Effector CD4-positive, alpha-beta T cell (primary cell): ENCODE measurements around the gene DNAJC1.

Experiments used
- DNase-seq: peaks from one replicate; pipeline ENCODE4 v3.0.0-alpha.2; 2020

DNAJC1 gene

DNA sequence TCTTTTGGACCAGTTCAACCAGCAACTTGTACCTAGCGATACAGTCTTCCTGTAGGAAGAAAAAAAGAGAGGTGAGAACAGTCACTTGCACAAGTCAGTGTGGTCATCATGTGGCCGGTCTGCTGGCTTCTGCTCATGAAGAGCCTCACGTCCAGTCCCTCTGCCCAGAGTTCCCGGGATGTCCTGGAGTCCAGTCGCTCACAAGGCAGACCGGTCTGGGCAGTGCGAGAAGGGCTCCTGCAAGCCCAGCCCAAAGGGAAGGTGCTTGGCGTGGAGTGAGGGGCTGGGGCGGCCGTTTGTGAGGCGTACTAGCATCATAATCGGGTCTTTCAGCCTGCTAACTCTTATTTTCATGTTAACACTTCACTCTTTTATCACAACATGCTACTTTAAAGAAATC, 246.8 kb downstream of the DNAJC1 start:
- no peak for DNase-seq

DNA sequence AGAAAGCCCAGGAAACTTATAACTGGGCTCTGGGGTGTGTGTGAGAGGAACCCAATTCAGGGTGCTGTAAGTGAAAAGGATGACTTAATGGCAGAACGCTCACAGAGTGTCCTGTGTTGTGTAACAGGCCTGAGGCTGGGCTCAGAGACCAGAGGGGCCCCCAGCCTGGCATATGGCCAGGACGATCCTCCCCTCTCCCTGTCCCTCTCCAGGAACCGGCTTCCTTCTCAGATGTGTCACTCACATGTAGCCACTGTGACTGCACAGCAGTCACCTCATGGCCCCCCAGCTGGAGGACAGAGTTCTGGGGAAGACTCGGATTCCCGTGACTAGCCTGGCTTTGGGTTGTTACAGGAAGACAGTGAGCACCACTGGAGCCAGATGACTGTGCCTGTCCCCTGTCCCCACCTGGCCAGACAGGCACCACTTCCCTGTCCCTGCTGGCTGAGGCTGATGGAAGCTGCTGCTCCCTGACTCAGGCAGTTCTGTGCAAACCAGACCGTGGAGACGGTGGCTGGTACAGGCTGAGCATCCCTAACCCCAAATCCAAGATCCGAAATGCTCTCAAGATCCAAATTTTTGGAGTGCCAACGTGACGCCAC, 249.0 kb downstream of the DNAJC1 start:
- DNase-seq: no peak

DNA sequence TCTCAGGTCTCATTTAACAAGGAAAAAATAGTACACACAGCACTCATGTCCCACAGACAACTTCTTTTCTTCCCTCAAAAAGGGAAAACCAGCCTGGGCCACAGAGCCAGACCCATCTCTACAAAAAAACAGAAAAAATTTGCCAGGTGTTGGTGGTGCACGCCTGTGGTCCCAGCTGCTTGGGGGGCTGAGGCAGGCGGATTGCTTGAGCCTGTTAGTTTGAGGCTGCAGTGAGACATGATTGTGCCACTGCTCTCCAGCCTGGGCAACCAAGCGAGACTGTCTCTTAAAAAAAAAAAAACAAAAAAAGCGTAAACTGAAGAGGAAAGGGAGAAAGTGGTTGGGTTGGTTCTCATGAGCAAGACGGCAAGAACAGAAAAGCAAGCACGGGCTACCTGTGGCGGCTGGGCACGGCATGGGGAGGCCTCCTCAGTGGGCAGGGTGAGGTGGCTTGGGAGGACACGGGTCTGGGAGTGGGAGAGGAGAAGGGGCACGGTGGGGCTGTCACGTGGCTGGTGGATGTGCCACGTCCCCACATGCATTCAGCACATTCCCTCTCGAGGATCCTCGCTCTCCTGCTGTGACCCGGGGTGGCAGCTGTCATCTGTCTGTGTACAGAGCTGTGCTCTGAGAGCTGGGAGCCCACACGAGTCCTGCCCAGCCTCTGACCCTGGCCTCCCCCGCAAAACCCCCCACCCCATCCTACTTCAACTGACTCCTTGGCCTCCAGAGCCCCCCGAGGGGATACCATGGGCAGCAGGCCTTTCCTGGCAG, 249.8 kb downstream of the DNAJC1 start:
- DNase-seq: no peak

DNA sequence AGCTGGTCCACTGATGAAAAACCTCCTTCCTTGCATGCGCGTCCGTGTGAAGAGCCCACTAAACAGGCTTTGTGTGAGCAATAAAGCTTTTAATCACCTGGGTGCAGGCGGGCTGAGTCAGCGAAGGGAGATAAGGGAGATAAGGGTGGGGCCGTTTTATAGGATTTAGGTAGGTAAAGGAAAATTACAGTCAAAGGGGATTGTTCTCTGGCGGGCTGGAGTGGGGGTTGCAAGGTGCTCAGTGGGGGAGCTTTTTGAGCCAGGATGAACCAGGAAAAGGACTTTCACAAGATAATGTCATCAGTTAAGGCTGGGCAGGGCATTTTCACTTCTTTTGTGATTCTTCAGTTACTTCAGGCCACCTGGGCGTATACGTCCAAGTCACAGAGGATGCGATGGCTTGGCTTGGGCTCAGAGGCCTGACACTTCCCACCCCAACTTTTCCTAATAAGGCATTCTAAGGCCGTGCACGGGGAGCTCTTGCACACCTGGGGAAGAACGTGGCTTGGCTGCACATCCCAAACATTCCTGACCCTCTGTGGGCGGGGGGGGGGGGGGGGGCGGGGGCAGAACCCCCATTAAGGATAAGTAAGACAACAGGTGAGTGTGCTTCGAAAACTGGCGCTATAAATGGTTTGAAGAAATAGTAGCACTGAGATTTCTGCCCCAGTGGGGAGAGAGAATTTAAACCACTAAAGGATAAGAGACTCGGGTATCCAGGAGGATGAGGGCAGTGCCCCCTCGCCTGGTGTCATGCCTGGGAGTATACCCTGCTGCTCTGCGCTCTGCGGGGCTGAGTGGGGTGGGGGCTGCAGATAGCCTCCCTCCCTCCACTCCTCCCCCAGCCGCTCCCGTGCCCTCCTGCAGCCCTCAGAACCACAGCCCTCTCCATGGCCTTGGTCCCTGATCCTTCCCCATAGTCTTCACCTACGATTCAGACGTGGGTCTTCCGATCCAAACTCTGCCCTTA, 251.9 kb downstream of the DNAJC1 start:
- no peak for DNase-seq

DNA sequence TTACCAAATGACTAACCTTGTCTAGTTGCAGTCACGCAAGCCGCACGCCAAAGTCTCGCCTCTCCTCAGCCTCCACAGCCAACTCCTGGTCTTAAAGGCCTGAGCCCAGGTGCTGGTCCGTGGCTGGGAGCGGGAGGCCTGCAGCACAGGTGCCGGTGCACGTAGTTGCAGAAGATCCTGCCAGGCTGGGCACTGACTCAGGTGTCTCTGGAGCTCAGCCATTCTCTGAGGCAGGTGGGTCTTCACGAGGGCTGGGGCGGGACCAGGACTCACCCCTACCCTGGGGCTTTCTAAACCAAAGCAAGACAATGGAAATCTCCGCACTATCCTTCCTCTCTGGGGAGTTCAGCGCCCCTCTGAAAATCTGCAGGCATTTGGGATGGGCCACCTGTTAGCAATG, 253.1 kb downstream of the DNAJC1 start:
- DNase-seq: no peak

DNA sequence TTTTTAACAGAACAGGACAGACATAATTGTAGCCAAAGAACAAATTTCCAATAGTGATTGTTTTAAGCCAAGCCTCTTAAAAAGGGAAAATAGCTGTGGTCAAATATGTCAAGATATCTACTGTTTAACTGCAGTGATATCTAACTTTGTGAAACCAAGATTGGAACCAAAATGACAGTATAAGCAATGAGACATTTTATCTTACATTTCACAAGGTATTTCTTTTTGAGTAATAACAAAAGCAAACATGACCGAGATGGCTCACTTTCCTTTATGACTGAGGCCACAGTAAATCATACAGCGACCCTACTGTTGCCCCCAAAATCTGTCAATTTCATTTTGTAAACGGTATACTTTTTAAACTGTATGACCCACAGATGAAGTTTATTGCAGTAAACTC, 253.7 kb downstream of the DNAJC1 start:
- no peak for DNase-seq

DNA sequence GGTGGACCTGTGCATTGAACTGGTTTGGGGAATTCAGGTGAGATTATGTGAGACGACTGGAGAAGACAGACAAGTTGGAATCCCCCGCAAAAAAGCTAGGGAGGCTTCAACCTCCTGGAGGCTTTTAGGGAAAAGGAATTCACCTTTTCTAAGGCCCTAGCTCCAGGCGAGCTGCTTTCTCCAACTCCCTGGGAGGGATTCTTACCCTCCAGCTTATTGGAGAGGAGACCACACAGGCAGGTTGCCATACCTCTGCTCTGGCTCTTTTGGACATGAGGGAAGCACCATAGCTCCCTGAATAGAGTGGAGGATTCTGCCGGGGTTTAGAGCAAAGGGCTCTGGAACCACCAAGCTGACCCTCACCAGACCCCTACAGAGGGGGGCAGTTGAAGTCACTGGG, 255.7 kb downstream of the DNAJC1 start:
- DNase-seq: no peak

DNA sequence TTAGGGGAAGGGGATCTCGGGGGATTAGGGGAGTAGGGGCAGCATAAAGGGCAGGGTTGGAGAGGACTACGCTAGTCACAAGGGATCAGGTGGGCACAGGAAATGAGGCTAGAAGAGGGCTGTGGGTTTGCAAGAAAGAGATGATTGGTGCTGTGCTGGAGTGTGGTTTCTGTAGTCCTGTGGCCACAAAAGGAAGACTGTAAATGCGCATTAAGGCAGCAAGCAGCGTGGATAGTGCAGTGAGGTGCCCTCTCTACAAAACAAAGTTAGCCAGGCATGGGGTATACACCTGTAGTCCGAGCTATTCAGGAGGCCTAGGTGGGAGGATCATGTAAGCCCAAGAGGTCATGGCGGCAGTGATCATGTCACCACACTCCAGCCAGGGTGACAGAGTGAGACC, 257.4 kb downstream of the DNAJC1 start:
- no peak for DNase-seq

DNA sequence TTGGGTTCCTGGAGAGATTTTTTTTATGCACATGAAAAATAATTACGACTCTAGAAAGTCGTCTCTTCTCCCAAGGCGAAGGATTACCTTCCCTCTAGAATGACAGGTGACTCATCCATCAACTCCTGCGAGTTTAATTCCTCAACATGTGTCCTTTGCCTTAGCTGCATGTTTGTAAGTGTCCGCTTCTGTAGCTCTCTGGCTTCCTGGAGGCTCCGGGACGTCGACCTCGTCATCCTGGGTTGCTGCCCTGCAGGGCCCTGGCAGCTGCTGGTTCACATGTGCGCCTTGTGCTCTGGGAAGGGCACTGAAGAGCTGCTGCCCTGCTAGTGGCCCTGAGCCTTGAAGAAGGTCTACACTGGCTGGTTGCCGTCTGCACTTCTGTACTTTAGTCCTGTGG, 259.3 kb downstream of the DNAJC1 start:
- DNase-seq: no peak

DNA sequence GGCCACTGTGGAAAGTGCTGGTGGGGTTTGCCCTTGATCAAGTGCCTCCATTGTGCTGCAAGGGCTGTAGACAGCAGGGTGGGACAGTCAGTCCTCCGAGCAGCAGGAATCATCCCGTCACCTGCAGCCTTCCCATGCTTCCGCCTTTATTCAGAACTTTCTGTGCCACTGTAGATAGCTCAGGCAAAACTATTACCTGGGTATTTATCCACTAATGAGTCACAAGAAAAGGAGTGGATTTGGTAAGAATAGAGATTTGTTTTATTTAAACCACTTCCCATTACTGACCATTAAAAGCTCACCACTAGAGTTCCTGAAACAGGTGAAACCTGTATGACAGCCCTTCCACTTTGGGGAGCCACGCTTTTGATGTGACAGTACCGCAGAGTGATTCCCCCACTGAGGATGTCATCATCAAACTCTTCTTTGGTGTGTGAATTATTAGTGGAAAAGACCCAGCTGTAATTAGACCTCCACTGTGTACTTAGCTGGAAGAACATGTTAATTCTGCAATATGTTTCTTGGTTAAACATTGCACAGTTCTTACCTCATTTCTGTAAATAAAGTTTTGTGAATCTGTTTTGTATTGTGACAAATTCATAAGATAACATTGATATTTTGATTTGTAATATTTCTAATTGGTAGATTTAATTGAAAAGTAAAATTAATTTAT, 260.7 kb downstream of the DNAJC1 start:
- DNase-seq: no peak

DNA sequence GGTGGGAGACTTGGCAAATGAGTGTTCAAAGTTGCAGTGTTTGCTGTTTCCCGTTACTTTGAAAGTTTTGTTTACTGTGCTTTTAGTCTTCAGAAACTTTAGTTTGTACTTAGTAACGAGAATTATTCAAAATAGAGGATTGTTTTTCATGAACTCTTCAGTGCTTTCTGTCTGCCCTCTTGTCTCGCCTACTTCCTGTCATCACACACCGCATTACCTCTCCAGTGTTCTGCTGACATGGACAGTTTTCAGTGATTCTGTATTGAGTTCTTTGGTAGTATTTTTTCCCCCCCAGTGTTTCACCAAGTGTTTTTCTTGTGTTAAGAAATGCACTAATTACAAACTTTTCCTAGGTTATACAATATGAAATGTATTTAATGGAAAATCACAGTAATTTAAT, 262.5 kb downstream of the DNAJC1 start:
- peak; percentile 38 for DNase-seq

DNA sequence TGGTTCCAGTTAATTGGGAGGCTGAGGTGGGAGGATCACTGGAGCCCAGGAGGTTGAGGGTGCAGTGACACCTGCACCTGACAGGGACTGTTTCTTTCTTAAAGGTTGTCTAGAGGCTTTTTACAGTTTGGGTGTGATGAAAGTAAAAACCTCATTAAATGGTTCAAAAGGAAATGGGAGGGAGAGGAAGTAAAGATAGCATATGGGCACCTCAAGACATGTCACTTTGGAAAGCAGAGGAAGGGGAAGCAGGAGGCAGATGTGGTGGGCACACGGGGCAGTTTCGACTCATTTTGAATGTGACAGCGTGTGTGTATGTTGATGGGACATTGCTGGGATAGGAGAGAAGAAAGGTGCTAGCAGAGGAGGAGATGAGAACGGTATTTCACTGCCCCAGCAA, 266.4 kb downstream of the DNAJC1 start:
- no peak for DNase-seq

DNA sequence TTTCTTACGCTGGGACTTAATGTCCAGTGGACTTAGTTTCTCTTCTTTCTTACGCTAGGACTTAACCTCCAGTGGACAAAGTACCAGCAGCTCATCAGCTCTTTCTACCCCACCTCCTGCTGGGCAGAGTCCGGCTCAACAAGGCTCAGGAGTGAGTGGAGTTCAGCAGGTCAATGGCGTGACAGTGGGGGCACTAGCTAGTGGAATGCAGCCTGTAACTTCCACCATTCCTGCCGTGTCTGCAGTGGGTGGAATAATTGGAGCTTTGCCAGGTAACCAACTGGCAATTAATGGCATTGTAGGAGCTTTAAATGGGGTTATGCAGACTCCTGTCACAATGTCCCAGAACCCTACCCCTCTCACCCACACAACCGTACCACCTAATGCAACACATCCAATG, 269.8 kb downstream of the DNAJC1 start:
- no peak for DNase-seq

DNA sequence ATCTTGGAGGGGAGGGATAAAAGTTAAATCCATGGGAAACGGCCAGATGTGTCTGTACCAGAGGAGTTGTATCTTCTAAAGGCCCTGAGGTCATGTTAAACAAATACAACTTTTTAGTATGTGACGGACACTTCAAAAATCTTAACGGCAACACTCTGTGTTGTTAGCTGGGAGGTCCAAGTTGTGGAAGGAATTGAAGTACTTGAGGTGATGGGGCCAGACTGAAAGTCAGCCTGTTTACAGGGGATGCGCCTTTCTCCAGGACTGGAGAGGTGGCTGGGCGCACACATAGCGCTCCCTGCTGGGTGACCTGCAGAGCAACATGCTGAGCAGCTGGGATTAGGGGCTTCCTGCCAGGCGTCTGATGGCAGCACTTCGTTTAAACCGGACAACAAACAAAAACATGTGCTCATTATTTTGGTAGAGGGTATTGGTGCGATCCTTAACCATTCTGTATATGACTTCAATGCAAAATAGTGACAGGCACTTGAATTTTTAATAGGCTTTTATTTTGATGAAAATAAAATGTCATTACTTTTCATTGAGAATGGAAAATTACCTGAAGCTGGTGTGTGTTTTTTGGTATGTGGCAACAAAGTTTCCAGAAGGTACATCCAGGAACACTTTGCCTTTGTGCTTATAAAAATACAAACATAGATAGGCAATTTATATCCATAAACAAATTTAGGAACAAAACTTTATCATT, 271.3 kb downstream of the DNAJC1 start:
- DNase-seq: no peak

DNA sequence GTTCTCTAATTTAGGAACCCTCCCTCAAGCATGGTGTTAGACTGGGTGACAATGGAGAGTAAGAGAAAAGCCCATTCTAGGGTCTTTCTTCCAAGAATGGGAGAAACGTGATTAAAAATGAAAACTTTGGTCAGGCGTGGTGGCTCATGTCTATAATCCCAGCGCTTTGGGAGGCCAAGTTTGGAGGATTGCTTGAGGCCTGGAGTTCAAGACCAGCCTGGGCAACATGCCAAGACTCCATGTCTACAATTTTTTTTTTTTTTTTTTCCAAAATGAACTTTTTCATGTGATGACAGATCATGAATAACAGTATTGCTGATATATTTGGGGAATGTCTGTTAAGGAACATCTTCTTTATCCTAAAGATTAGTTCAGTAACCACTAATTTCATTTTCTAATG, 274.9 kb downstream of the DNAJC1 start:
- no peak for DNase-seq

DNA sequence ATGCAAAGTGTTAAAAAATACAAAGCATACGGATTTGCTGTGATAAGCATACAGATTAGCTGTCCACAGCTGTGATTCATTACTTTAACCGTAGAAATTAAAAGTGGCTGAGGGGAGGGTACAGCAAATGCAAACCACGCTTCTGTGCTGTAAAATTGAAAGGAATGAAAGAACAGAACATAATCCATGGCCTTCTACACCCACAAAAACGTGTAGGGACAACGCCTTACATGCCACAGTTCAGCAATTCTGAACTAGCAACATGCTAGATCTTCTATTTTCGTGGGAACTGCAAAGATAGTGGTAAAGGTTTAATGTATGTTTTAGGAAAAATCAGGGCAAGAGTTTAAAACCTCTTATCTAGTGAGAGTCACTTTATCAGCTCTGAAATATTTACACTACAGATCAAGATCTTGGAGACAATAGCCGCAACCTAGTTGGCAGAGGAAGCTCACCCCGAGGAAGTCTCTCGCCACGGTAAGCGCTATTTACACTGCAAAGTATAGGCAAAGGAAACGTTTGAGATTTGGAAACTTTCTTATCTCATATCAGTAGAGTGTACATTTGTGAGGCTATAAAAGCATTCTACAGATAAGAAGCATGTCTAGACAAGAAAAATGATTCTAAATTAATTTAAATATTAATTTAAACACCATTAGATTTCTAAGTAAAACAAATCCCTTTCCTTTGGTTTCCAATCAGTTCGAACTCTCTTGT, 275.9 kb downstream of the DNAJC1 start:
- DNase-seq: no peak

DNA sequence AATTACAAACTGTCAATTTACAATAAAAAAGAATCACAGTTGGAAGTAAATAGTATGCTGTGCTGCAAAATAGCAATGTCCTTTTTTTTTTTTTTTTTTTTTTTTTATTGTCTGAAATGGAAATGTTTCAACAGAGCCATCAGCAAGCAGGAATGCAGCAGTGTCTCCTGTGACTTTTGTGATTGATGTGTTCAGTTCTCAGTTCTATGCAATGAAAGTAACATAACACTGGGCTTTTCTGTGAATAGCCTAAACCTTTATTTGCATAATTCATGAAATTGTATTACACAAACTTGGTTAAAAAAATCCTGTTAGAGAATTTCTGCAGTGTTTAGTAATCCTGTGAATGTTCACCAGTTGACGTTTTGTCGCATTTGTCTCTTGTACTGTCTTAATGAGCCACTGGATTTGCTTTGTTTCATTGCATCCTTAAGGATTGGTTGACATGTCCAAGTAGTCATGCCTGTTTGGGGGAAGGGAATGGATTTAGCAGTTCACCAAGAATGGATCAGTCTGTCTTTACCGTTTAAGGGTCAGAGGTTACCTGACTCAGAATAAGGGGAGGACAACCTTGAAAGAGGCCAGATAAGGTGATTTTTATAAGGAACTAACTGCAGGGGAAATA, 276.8 kb downstream of the DNAJC1 start:
- no peak for DNase-seq

DNA sequence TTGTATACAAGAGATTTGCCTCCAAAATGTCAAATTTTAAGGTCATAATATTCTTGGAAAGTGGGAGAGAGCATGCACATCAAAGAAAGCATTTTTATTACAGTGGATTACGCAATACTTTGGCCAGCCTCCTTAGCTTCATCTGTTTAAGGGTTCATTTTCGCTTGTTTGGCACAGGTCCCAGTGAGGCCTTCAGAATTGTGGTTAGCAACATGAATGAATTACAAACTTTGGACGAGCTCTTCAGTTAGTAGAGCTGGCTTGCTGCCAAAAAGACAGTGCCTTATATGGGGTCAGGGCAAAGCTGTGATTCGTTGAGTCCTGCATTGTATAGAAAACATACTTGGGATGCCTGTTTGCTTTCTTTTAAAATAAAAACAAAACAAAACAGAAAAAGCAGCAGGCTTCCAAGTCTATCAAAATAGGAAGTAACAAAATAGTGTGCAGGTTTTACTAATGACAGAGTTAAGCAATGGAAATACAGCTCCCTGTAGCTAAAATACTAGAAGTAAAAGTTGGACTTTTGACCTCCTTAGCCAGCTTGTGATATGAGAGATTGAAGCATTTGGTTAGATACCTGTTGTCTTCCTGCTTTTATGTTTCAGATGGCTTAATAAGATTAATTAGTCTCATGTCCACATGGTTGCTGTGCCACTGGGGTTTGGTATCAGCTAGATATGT, 278.7 kb downstream of the DNAJC1 start:
- no peak for DNase-seq

DNA sequence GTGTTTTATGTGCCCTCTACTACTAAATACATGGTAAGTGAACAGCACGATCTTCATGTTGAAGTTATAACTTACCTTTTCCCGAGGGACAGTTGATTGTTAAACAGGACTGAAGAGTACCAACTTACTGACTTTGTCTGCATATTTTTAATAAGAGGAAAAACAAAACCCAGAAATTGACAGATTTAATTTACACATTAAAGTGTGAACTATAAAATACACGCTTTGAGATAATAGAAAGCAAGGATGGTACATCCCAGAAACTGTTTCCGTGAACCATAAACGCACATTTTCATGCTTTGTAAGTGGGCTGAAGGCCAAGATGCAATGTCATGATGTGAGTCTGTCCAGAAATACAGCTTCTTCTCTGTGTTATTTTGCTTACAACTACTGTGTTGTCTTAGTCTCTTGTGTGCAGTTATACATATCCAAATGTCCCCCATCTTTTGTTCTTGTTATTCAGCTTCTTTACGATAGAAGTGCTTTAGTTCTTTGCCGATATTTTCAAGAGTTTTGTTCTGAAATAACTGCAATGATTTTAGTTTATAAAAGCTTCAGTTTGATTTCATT, 279.4 kb downstream of the DNAJC1 start:
- DNase-seq: no peak

DNA sequence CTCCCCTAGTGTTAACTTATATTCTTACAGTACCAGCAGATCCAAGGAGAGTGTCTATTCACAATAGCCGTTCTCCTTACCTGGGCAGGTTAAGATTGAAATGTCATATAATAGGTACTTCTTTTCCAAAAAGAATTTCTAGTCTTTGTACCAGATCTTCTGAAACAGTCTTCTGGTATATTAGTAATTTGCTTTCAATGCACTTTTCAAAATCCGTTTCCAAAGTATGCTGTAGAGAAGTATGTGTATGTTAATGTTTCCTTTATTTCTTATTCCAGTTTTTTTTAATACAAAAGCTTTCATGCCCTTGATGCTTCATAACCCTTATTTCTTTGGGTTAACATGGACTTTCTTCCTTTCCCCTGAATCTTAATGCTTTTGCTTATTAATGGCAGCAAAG, 281.3 kb downstream of the DNAJC1 start:
- DNase-seq: no peak
